HG02938 (cell line): ENCODE results near the gene PIKFYVE.
A peak's percentile ranks its signal among the peaks of the same experiment; 100 is the strongest.

Experiments used
- ATAC-seq: cut with Tn5 transposase; IDR thresholded peaks from one replicate; pipeline ENCODE4 v1.9.1; 2021; ENCODE audit warnings: mild to moderate bottlenecking, moderate library complexity; ENCODE audit not compliant: unreplicated experiment

PIKFYVE gene

GRCh38 chr2:208407667-208408066, 141.6 kb downstream of the PIKFYVE start:
- peak; percentile 47 for ATAC-seq
